ENCODE data around the gene ID3.

ID3 gene

GRCh38 chr1:23524716-23525401 is 34.4 kb downstream of the ID3 start:
- no peak for DNase-seq

GRCh38 chr1:23524163-23524562 is 35.1 kb downstream of the ID3 start:
- no peak for DNase-seq

DNA sequence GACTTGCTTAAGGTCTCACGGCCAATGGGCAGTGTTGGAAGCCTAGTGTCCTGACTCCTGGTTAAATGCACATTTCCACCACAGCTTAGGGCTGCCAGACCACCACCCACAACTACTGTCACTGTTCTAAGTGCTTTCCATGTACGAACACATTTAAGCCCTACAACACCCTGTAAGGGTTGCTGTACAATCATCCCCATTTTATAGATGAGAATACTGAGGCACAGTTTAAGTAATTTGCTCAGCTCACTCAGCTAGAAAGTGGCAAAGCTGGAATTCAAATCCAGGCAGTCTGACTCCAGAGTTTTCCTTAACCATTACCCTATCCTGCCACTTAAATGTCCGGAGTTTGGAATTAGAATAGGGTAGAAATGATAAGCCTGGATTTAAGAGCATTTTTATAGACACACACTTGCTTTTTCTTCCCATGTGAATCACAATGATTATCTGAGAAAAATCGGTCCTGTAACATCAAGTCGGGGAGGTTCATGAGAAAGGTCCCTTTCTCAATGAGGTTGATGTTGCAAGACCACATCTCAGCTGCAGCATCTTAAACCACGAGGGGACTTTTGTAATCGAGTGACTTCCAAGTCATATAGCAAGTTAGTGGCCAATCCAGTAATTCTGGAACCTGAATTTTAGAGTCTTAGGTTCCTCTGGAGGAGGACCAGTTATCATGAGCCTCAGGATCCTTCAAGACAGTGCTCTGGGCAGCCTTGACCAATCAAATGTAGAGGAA is 36.9 kb downstream of the ID3 start:
- DNase-seq: peak; percentile 95 to 97

GRCh38 chr1:23521588-23521987 is 37.7 kb downstream of the ID3 start:
- no peak for DNase-seq

DNA sequence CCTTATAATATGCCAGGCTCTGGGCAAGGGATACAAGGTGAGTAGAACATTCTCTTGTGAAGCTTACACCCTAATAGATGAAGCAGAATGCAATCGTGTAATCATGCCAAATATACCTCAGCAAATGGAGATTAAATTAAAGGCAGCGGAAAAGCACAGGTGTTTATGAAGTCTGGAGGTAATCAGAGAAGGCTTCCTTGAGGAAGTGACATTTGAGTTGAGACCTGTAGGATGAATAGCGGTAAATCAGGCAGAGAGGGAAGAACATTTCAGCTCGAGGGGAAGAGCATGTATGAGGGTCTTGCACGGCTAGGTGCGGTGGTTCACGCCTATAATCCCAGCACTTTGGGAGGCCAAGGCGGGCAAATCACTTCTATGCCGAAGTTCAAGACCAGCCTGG is 41.7 kb downstream of the ID3 start:
- DNase-seq: no peak

GRCh38 chr1:23515905-23516304 is 43.4 kb downstream of the ID3 start:
- no peak for DNase-seq

GRCh38 chr1:23514111-23514679 is 45.1 kb downstream of the ID3 start:
- no peak for DNase-seq

- DNase-seq: no peak
Observed at GRCh38 chr1:23509896-23510295, 49.4 kb downstream of the ID3 start.

All from inflammatory macrophage treated with lipopolysaccharide for 1 hour (primary cell).